GM21619 (cell line): Measurements from ENCODE around the gene POLR2I.

ENCODE experiments used
- ATAC-seq: cut with Tn5 transposase; IDR thresholded peaks from one replicate; pipeline ENCODE4 v1.9.1; 2021; ENCODE audit not compliant: unreplicated experiment

POLR2I gene

DNA sequence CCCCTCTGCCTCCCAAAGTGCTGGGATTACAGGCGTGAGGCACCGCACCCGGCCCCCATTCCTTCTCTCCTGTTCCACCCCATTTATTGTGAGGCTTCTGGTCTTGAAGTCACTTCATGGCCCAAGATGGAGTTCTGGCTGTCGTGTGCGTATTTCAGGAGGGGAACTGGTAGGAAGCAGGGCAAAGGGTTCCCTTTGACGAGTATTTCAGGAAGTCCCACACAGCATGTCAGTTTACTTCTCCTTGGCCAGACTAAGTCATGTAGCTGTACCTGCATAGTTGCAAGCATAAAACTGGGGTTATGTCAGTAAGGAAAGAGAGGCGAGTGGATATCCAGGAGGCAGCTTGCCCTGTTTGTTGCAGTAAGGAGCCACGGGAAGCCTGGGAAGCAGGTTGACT is 49.8 kb downstream of the POLR2I start:
- ATAC-seq, result no peak
